Measurements from ENCODE around the gene SHB.

SHB gene

GRCh38 chr9:38079461-38080031 is 10.5 kb upstream of the SHB start (continued):
- TF ChIP-seq, protein P1, sequence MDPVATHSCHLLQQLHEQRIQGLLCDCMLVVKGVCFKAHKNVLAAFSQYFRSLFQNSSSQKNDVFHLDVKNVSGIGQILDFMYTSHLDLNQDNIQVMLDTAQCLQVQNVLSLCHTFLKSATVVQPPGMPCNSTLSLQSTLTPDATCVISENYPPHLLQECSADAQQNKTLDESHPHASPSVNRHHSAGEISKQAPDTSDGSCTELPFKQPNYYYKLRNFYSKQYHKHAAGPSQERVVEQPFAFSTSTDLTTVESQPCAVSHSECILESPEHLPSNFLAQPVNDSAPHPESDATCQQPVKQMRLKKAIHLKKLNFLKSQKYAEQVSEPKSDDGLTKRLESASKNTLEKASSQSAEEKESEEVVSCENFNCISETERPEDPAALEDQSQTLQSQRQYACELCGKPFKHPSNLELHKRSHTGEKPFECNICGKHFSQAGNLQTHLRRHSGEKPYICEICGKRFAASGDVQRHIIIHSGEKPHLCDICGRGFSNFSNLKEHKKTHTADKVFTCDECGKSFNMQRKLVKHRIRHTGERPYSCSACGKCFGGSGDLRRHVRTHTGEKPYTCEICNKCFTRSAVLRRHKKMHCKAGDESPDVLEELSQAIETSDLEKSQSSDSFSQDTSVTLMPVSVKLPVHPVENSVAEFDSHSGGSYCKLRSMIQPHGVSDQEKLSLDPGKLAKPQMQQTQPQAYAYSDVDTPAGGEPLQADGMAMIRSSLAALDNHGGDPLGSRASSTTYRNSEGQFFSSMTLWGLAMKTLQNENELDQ (tag by site-specific recombination; IDR thresholded peaks at IDR 0.05; ENCODE audit: low read depth), result no peak
- TF ChIP-seq ZNF132 (tag by site-specific recombination; IDR thresholded peaks at IDR 0.05; ENCODE audit: borderline replicate concordance), result no peak
- no peak for TF ChIP-seq ZBTB7A (tag by site-specific recombination; IDR thresholded peaks at IDR 0.05; ENCODE audit: low read depth)
- no peak for TF ChIP-seq ZSCAN18 (tag by site-specific recombination; IDR thresholded peaks at IDR 0.05)
- no peak for TF ChIP-seq MYNN (tag by site-specific recombination; IDR thresholded peaks at IDR 0.05; ENCODE audit: borderline replicate concordance)
- TF ChIP-seq ZNF555 (tag by site-specific recombination; conservative IDR thresholded peaks at IDR 0.05), result no peak
- no peak for TF ChIP-seq ZNF114 (tag by site-specific recombination; IDR thresholded peaks at IDR 0.05)
- TF ChIP-seq BCL6B (tag by site-specific recombination; IDR thresholded peaks at IDR 0.05), result no peak
- TF ChIP-seq ZNF518A (tag by site-specific recombination; conservative IDR thresholded peaks at IDR 0.05; ENCODE audit: low read depth), result no peak

- ChIA-PET POLR2A (no interaction called here), CTCF (interaction anchor here (0.7 to 3.5 kb wide), 3 partner anchors 9 to 86 kb away, joined by 3 to 19 read pairs (median 3); no protein-coding TSS in a partner anchor)
- H3K9me3 ChIP-seq (ENCODE audit: control insufficient read depth, insufficient read depth, low read depth, low read length), result no peaks in the 10 kb centered on the region
- H3K4me3 ChIP-seq (ENCODE audit: low read depth, low read length), result no peak overlapping the region
- no peaks in the 10 kb centered on the region for H3K36me3 ChIP-seq (ENCODE audit: control insufficient read depth in 2 of 2, insufficient read depth in 1 of 2, low read length in 2 of 2)
- no peak overlapping the region for H3K27ac ChIP-seq (ENCODE audit: extremely low read depth, low read depth, low read length)
- no peaks in the 10 kb centered on the region for H3K4me1 ChIP-seq (ENCODE audit: control insufficient read depth, insufficient read depth, low read length)
- TF ChIP-seq ZNF529 (tag by site-specific recombination; IDR thresholded peaks at IDR 0.05; ENCODE audit: insufficient replicate concordance) (no peak), ZNF266 (tag by site-specific recombination; IDR thresholded peaks at IDR 0.05; ENCODE audit: low read depth) (no peak), ZNF335 (tag by site-specific recombination; conservative IDR thresholded peaks at IDR 0.05) (no peak), ZNF626 (tag by site-specific recombination; IDR thresholded peaks at IDR 0.05) (no peak), KLF10 (tag by site-specific recombination; IDR thresholded peaks at IDR 0.05) (no peak), SCRT1 (tag by site-specific recombination; IDR thresholded peaks at IDR 0.05; ENCODE audit: borderline replicate concordance) (no peak), INSM2 (tag by site-specific recombination; IDR thresholded peaks at IDR 0.05) (no peak), ZNF10 (tag by site-specific recombination; IDR thresholded peaks at IDR 0.05) (no peak), YY2 (tag by site-specific recombination; IDR thresholded peaks at IDR 0.05) (no peak), GLI2 (tag by site-specific recombination; IDR thresholded peaks at IDR 0.05; ENCODE audit: borderline replicate concordance, low read depth) (no peak), ZSCAN30 (tag by site-specific recombination; IDR thresholded peaks at IDR 0.05) (no peak), SCRT2 (tag by site-specific recombination; IDR thresholded peaks at IDR 0.05) (no peak), ZNF621 (tag by site-specific recombination; IDR thresholded peaks at IDR 0.05) (no peak)
These were observed 6.2 kb upstream of the SHB start for GRCh38 chr9:38075272-38075671.
